GM23248 (cell line): ENCODE data around the gene PRSS16. TPM values are rescaled to one million over a fixed set of nuclear protein-coding genes. Genes with fewer than 3 reads are reported as not detected.
"Not testable (repeated sequence)": the region's sequence is repeated elsewhere in the genome, so short reads cannot be mapped to it uniquely, and the experiment has no call there.

ENCODE experiments used
- DNase-seq: peaks from one replicate; pipeline ENCODE4 v3.0.0-alpha.2; 2015
- H2AFZ ChIP-seq: fragments of 200-600 bp; sonication (generic); 2 replicates; pipeline ENCODE4 v1.6.1; 2016; ENCODE audit warnings: antibody characterized with exemption
- H3F3A ChIP-seq: fragments of 200-600 bp; sonication (generic); 2 replicates; pipeline ENCODE4 v1.6.1; 2016; ENCODE audit warnings: mild to moderate bottlenecking, antibody characterized with exemption, mixed run types; ENCODE audit not compliant: insufficient read depth
- H3K27ac ChIP-seq: fragments of 200-600 bp; sonication (generic); 2 replicates; pipeline ENCODE4 v1.5.1; 2016; ENCODE audit warnings: mild to moderate bottlenecking
- H3K27me3 ChIP-seq: fragments of 200-600 bp; sonication (generic); replicated peaks from 2 replicates; pipeline ENCODE4 v1.6.1; 2016; ENCODE audit warnings: mild to moderate bottlenecking; ENCODE audit not compliant: insufficient read depth
- H3K36me3 ChIP-seq: fragments of 200-600 bp; sonication (generic); 2 replicates; pipeline ENCODE4 v1.6.1; 2016; ENCODE audit warnings: low read depth, mild to moderate bottlenecking
- H3K4me1 ChIP-seq: fragments of 200-600 bp; sonication (generic); 2 replicates; pipeline ENCODE4 v1.6.1; 2016; ENCODE audit warnings: mild to moderate bottlenecking; ENCODE audit not compliant: insufficient read depth
- H3K4me2 ChIP-seq: fragments of 200-600 bp; sonication (generic); one replicate; pipeline ENCODE4 v1.6.1; 2016; ENCODE audit warnings: mild to moderate bottlenecking; ENCODE audit not compliant: unreplicated experiment
- H3K4me3 ChIP-seq: fragments of 200-600 bp; sonication (generic); 2 replicates; pipeline ENCODE4 v1.5.1; 2016; ENCODE audit warnings: mild to moderate bottlenecking
- H3K79me2 ChIP-seq: fragments of 200-600 bp; sonication (generic); 2 replicates; pipeline ENCODE4 v1.6.1; 2016; ENCODE audit warnings: mild to moderate bottlenecking; ENCODE audit not compliant: insufficient read depth
- H3K9ac ChIP-seq: fragments of 200-600 bp; sonication (generic); 2 replicates; pipeline ENCODE4 v1.6.1; 2016; ENCODE audit warnings: mild to moderate bottlenecking
- H3K9me2 ChIP-seq: fragments of 200-600 bp; sonication (generic); 2 replicates; pipeline ENCODE4 v1.6.1; 2016; ENCODE audit warnings: mixed run types, mild to moderate bottlenecking, moderate library complexity; ENCODE audit not compliant: insufficient read depth
- H3K9me3 ChIP-seq: fragments of 200-600 bp; sonication (generic); one replicate; pipeline ENCODE4 v1.6.1; 2017; ENCODE audit warnings: low read depth
- H4K20me1 ChIP-seq: fragments of 200-600 bp; sonication (generic); 2 replicates; pipeline ENCODE4 v1.6.0; 2016; ENCODE audit not compliant: insufficient read depth
- EZH2 ChIP-seq: fragments of 200-600 bp; sonication (generic); IDR thresholded peaks from 2 replicates; pipeline ENCODE4 v1.6.1; 2018; ENCODE audit warnings: antibody characterized with exemption, mild to moderate bottlenecking; ENCODE audit not compliant: insufficient read depth, poor library complexity, severe bottlenecking
- EZH2phosphoT487 ChIP-seq: fragments of 200-600 bp; sonication (generic); IDR thresholded peaks from 2 replicates; pipeline ENCODE4 v1.6.1; 2018; ENCODE audit warnings: antibody characterized with exemption, moderate library complexity, mild to moderate bottlenecking, low read depth; ENCODE audit not compliant: insufficient read depth
- WGBS, 2 experiments: methylation state at CpG; one replicate each; pipeline ENCODE4 v1.1.6; 2015 to 2017; ENCODE audit warnings: low lambda C conversion rate in 2 of 2, low coverage in 1 of 2; ENCODE audit errors: missing lambda C conversion rate in 2 of 2; 5-methylcytosine and 5-hydroxymethylcytosine counted together
- in situ Hi-C: fragments of 300-500 bp; cut with MboI; formaldehyde crosslinking; loops from 2 replicates; pipeline ENCODE4 v1.15.0; 2020
- polyA plus RNA-seq: library from polyadenylated mRNA; unstranded; fragments of >200 nt; fragmentation: Nextera tagmentation; extraction: Ambion mirVana; gene quantifications from 2 replicates; pipeline ENCODE4 v1.2.1, GENCODE V29; 2016
- total RNA-seq: library from RNA; depleted of rRNA; stranded (reverse); fragments of >200 nt; shearing (Covaris generic); gene quantifications from 2 replicates; pipeline ENCODE4 v1.2.3, GENCODE V29; 2014

PRSS16 gene
- total and polyA plus RNA-seq, 2 experiments from 2014 or later, result 0.86 TPM; not detected in 1

DNA sequence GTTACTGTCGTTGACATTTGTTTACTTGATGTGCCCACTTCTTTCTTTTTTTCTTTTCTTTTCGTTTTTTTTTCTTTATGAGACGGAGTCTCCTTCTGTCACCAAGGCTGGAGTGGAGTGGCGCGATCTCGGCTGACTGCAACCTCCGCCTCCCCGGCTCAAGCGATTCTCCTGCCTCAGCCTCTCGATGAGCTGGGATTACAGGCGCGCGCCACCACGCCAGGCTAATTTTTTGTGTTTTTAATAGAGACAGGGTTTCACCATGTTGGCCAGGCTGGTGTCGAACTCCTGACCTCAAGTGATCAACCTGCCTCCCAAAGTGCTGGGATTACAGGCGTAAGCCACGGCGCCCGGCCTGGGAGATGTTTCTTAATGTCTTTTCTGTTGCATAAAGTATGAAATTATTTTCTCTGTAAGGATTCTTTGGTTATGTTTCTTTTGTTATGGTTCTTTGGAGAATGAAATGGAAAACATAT is 33.3 kb upstream of the PRSS16 start:
- peak overlapping the region; percentile 75 for H3K4me3 ChIP-seq
- in situ Hi-C loops, result no loop called here
- H2AFZ ChIP-seq, result peak overlapping the region; percentile 83

DNA sequence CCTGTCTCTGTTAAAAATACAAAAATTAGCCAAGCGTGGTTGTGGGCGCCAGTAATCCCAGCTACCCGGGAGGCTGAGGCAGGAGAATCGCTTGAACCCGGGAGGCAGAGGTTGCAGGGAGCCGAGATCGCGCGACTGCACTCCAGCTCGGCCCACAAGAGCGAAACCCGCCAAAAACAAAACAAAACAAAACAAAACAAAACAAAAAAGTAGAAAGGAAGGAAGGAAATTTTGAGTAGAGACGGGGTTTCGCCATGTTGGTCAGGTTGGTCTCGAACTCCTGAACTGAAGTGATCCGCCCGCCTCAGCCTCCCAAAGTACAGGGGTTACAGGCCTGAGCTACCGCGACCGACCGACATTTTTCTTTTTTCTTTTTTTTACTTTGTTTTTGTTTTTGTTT is 30.6 kb upstream of the PRSS16 start:
- Histone ChIP-seq H3K4me3 (no peak overlapping the region), H3K27ac (no peak overlapping the region), H3K27me3 (peaks cover 10% of the 10 kb centered on the region; the same call in 1 of the 2 replicates), H3F3A (0 out of 2 replicates have a peak, but pooled peaks cover 4% of the 10 kb centered on the region), H4K20me1 (no peaks in the 10 kb centered on the region), H2AFZ (no peak overlapping the region), H3K9me2 (no peaks in the 10 kb centered on the region), H3K36me3 (no peaks in the 10 kb centered on the region), H3K9ac (no peak overlapping the region), H3K9me3 (no peaks in the 10 kb centered on the region), H3K79me2 (no peaks in the 10 kb centered on the region), H3K4me2 (no peak overlapping the region), H3K4me1 (no peaks in the 10 kb centered on the region)
- in situ Hi-C loops, result no loop called here
- 81 to 86% methylated on average over 21 of the region's 21 CpGs for WGBS, 2 experiments
- TF ChIP-seq EZH2phosphoT487 (no peak), EZH2 (no peak)
- no peak for DNase-seq

More for the DNA sequence above, 33.3 kb upstream of the PRSS16 start:
- Histone ChIP-seq H3K4me1 (no peaks in the 10 kb centered on the region), H3K4me2 (peak overlapping the region; percentile 67), H3K27me3 (0 out of 2 replicates have a peak, but pooled peaks cover 5% of the 10 kb centered on the region), H3K79me2 (no peaks in the 10 kb centered on the region), H3K9me3 (no peaks in the 10 kb centered on the region), H3K36me3 (no peaks in the 10 kb centered on the region), H3F3A (0 out of 2 replicates have a peak, but pooled peaks cover 4% of the 10 kb centered on the region), H4K20me1 (no peaks in the 10 kb centered on the region), H3K27ac (no peak overlapping the region), H3K9me2 (no peaks in the 10 kb centered on the region), H3K9ac (no peak overlapping the region)
- 41 to 43% methylated on average over 19 of the region's 19 CpGs for WGBS, 2 experiments
- no peak for TF ChIP-seq EZH2
- TF ChIP-seq EZH2phosphoT487, result no peak
- DNase-seq, result no peak

DNA sequence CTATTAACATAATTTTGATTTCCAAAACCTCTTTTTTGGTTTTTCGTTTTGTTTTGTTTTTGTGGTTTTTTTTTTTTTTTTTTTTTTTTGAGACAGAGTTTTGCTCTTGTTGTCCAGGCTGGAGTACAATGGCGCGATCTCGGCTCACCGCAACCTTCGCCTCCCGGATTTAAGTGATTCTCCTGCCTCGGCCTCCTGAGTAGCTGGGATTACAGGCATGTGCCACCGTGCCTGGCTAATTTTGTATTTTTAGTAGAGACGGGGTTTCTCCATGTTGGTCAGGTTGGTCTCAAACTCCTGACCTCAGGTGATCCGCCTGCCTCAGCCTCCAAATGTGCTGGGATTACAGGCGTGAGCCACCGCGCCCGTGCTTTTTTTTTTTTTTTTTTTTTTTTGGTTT is 24.5 kb upstream of the PRSS16 start:
- H3K9ac ChIP-seq, in situ Hi-C loops, DNase-seq, H4K20me1 ChIP-seq, H3K9me3 ChIP-seq, H3K27ac ChIP-seq, H3F3A ChIP-seq, H3K9me2 ChIP-seq, H3K4me2 ChIP-seq, H3K4me3 ChIP-seq, H2AFZ ChIP-seq, H3K36me3 ChIP-seq, H3K79me2 ChIP-seq, H3K4me1 ChIP-seq: not testable (repeated sequence)
- WGBS, 2 experiments, result 71 to 75% methylated on average over 15 of the region's 15 CpGs
- peaks cover 18% of the 10 kb centered on the region for H3K27me3 ChIP-seq

DNA sequence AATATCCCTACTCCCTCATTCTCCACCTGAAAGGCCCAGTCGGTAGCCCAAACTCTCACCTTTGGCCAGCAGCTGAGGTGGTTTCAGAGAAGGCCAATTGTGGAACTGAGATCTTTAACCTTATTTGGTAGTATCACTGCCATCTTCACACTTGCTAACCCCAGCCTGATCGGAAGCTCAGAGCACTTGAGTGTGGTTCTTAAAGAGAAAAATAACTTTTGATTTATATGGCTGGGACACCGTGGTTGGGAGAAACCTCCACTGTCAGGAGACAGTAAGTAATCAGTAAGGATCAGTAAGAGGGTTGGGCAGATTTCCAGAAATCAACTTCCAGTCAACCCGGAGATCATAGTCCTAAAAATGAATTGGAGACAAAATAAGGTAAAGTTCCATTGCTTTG is 22.8 kb upstream of the PRSS16 start:
- Histone ChIP-seq H3K9me3 (no peaks in the 10 kb centered on the region), H3K4me2 (no peak overlapping the region)
- in situ Hi-C loops, result no loop called here

DNA sequence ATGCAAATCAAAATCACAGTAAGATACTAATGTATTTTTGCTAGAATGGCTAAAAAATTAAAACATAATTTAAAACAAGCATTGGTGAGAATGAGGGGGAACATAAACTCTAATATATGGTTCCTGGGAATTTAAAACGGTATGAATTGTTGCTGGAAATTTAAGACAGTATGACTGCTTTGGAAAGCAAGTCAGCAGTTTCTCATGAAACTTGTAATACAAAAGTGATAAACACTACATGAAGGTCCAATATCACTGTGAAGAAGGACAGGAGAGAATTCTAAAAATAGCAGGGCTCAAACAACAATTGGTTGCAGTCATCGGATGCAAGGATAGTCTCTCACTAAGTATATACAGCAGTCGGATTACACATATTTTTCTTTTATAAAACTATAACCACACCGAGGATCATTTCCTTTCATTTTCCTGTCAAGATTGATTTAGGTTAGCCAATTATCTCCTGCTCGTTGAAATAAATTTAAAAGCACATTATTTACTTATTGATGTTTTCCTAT is 18.5 kb upstream of the PRSS16 start:
- no peak for DNase-seq
- no peaks in the 10 kb centered on the region for H3K9me3 ChIP-seq
- H3K27ac ChIP-seq, result no peak overlapping the region
- H2AFZ ChIP-seq, result no peak overlapping the region; the same call in 1 of the 2 replicates
- no peaks in the 10 kb centered on the region for H3K4me1 ChIP-seq
- H3K4me3 ChIP-seq, result no peak overlapping the region
- TF ChIP-seq EZH2phosphoT487 (no peak), EZH2 (no peak)
- in situ Hi-C loops, result no loop called here
- H3K9me2 ChIP-seq, result no peaks in the 10 kb centered on the region
- no peaks in the 10 kb centered on the region for H3F3A ChIP-seq
- H3K79me2 ChIP-seq, result no peaks in the 10 kb centered on the region
- H4K20me1 ChIP-seq, result no peaks in the 10 kb centered on the region
- H3K36me3 ChIP-seq, result no peaks in the 10 kb centered on the region
- H3K4me2 ChIP-seq, result no peak overlapping the region
- no peak overlapping the region for H3K9ac ChIP-seq
- WGBS, 2 experiments, result 36 to 41% methylated on average over 5 of the region's 5 CpGs
- peaks cover 11% of the 10 kb centered on the region for H3K27me3 ChIP-seq

More for the DNA sequence above, 22.8 kb upstream of the PRSS16 start:
- H3K27ac ChIP-seq, result no peak overlapping the region
- no peaks in the 10 kb centered on the region for H4K20me1 ChIP-seq
- no peak overlapping the region for H3K4me3 ChIP-seq
- no peak overlapping the region for H2AFZ ChIP-seq
- no peaks in the 10 kb centered on the region for H3K36me3 ChIP-seq
- H3K4me1 ChIP-seq, result no peaks in the 10 kb centered on the region
- no peaks in the 10 kb centered on the region for H3K9me2 ChIP-seq
- H3K9ac ChIP-seq, result no peak overlapping the region
- no peaks in the 10 kb centered on the region for H3F3A ChIP-seq
- 25 to 30% methylated on average over 4 of the region's 4 CpGs for WGBS, 2 experiments
- DNase-seq, result no peak
- peaks cover 14% of the 10 kb centered on the region for H3K27me3 ChIP-seq
- TF ChIP-seq EZH2, result no peak
- no peaks in the 10 kb centered on the region for H3K79me2 ChIP-seq
